NOMO-1 treated with DMSO at 0.1 percent for 48 hours (cell line): Measurements from ENCODE around the gene PHKB.
"Not testable (repeated sequence)": the region's sequence is repeated elsewhere in the genome, so short reads cannot be mapped to it uniquely, and the experiment has no call there.

Source experiments
- DNase-seq: peaks from one replicate; lab custom pipeline; 2025; ENCODE audit not compliant: unreplicated experiment; lab: John Stamatoyannopoulos, UW

PHKB gene

GRCh38 chr16:47554587-47554986 is 93.5 kb downstream of the PHKB start:
- DNase-seq, result not testable (repeated sequence)

- DNase-seq, result no peak
Observed at GRCh38 chr16:47561286-47561685, 100.2 kb downstream of the PHKB start.

DNA sequence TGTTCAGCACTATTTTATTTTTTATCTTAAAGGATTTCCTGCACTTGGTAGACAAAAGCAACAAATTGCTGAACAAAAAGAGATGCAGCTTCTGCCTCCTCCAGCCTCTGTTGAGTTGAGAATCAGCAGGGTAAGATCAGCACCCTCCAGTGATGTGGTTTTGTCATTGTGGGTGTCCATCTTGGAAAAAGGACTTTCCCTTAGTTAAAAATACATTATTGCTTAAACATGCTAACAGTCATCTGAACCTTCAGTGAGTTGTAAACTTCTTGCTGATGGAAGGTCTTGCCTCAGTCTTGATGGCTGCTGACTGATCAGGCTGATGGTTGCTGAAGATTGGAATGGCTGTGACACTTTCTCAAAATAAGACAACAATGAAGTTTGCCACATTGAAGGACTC is 101.2 kb downstream of the PHKB start:
- no peak for DNase-seq

DNA sequence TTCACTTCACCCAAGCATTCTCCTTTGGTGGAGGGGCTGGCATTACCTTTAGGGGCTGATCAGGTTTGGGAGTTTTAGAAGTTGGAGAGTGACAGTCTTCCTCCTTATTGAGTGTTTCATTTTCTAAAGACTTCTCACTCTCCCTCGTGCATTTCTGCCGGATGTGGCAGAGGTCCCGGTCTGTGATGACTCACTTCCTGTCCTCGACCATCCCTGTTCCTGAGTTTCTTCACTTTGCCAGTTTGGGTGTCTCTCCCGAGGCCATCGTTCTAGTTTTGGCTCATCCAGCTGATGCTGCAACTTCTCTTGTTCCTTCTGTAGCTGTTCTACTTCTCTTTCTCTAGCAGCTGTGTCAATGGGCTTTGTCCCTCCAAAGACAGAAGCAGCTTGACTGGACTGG is 104.3 kb downstream of the PHKB start:
- DNase-seq, result peak; percentile 93

DNA sequence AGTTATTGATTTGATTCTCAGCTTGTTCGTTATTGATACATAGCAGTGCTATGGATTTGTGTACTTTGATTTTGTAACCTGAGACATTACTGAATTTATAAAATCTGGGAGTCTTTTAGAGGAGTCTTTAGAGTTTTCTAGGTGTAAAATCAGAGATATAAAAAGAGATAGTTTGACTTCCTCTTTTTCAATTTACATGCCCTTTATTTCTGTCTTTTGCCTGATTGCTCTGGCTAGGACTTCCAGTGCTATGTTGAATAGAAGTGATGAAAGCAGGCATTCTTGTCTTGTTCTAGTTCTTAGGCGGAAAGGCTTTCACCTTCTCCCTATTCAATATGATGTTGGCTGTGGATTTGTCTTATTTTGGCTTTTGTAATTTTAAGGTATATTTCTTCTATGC is 106.2 kb downstream of the PHKB start:
- peak; percentile 15 for DNase-seq

- DNase-seq, result no peak
Observed at GRCh38 chr16:47568351-47568750, 107.2 kb downstream of the PHKB start.

- DNase-seq, result no peak
Observed at GRCh38 chr16:47571049-47571448, 109.9 kb downstream of the PHKB start.

DNA sequence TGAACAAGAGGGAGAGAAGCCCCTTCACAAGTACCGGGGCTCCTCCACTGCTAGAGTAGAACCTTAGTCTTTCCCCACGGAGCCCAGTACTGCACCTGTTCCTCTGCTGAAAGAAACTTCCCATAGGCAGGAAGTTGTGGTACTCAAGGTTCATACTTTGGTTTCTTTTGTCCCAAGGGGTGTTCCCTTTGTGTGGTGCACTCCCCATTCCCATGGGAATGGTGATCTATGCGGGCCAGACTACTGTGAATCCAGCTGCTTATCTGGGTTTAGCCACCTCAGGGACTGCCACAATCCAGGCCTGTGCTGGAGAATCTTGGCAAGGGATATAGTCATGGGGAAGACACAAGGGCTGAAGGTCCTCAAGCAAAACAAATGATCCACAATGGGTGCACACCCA is 110.6 kb downstream of the PHKB start:
- no peak for DNase-seq

DNA sequence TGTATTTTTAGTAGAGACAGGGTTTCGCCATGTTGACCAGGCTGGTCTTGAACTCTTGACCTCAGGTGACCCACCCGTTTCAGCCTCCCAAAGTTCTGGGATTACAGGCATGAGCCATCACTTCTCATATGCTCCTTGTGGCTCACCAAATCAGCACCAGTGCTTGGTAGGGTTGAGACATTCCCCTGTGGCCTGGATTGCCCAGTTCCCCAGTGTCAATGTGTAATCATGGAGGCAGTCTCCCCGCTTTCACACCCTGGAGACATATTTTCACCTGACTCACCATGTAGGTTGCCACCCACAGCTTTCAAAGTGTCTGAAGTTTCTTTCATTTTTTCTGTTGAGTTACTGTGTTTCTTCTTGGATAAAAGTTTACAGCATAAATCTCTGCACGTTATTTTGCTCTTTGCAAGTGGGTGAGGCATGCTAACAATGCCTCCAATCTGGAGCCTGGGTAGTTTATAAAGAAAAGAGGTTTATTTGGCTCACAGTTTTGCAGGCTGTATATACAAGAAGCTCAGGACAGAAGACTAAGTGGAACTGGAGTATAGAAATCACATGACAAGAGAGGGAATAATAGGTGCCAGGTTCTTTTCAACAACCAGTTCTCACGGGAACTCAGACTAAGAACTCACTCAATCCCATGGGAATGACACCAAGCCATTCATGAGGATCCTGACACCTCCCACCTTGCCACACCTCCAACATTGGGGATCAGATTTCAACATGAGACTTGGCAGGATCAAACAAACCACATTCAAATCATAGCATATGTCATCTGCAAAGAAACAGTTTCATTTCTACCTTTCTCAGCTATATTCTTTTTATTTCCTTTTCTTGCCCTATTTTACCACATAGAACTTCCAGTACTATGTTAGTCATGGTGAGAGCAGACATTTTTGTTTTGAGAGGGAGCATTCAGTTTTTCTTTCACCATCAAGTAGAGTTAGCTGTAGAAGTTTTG is 113.2 kb downstream of the PHKB start:
- no peak for DNase-seq

- no peak for DNase-seq
Observed at GRCh38 chr16:47577029-47577428, 115.9 kb downstream of the PHKB start.

- no peak for DNase-seq
Observed at GRCh38 chr16:47578033-47578432, 116.9 kb downstream of the PHKB start.

DNA sequence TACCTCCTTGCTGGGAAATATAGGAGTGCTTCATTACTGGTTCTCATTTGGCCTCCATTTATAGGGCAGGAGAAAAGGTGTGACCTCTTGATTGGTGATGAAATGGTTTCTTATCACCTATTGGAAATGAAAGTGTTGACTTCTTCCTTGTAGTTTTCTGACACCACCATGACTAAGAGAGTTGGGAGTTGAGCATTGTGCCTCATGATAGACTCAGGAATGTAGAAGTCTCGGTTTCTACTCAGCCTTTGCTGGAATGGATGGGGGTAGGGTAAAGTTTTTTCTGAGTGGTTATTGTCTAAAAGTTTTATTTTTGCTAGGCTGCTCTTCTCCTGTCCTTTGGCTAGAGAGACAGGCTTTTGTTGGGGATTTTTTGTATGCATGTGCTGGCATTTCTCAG is 117.4 kb downstream of the PHKB start:
- no peak for DNase-seq

GRCh38 chr16:47581114-47581513 is 120.0 kb downstream of the PHKB start:
- no peak for DNase-seq

- DNase-seq, result no peak
Observed at GRCh38 chr16:47584464-47585225, 123.5 kb downstream of the PHKB start.

DNA sequence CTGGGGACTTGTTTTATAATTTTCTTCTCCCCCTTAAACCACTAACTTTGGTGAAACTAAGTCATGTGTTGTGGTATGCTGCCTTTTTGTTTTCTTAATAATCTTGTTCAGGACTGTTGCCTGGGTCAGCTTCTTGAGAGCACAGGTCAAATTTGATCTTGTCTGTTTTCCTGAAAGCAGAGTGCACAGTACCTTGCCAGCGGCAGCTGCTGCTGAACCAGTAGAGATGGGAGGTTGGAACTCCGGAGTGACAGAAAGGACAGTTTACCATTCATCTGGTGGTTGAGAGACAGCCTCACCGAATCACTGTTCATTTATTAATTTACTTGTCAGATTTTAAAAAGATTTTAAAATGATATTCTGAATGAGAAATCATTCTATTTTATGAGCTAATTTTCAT is 125.0 kb downstream of the PHKB start:
- no peak for DNase-seq

GRCh38 chr16:47590472-47590871 is 129.3 kb downstream of the PHKB start:
- DNase-seq, result no peak

- DNase-seq, result no peak
Observed at GRCh38 chr16:47592232-47592631, 131.1 kb downstream of the PHKB start.

DNA sequence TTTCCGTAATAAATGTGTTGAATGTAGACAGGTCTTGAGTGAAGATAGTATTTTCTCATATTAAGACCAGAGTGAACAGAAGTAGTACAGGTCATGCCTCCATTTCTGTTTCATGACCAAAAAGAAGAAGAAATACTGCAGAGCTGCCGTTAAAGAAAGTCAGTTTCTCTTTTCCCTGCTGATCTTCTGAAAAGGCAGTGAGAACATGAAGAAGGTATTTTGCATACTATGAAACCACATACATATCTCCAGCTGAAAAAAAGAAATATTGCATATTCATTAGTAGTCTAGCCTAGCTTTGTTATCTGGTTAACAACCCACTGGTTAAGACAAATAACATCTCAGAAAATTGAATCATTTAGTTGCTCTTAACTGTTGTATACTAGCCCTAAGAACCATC is 138.4 kb downstream of the PHKB start:
- DNase-seq, result no peak

- no peak for DNase-seq
Observed at GRCh38 chr16:47600376-47600775, 139.2 kb downstream of the PHKB start.

- DNase-seq, result no peak
Observed at GRCh38 chr16:47604306-47604705, 143.2 kb downstream of the PHKB start.

DNA sequence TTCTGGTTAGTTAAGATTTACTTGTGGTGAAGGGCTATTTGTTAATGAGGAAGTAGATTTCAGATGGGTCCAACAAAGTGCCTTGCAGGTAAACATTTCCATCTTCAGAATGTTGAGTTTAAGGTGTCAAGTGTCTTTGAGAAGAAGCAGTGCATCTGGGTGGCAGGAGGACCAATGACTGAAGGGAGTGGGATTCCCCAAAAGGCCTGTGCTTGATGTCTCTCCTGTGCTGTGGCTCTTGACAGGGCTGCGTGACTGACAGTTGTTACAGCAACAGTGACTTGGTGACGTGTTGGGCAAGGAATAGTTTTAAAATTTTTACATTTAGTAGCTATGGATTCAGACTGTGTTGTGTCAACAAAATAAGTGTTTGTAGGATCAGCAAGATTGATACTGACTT is 149.9 kb downstream of the PHKB start:
- DNase-seq, result no peak

DNA sequence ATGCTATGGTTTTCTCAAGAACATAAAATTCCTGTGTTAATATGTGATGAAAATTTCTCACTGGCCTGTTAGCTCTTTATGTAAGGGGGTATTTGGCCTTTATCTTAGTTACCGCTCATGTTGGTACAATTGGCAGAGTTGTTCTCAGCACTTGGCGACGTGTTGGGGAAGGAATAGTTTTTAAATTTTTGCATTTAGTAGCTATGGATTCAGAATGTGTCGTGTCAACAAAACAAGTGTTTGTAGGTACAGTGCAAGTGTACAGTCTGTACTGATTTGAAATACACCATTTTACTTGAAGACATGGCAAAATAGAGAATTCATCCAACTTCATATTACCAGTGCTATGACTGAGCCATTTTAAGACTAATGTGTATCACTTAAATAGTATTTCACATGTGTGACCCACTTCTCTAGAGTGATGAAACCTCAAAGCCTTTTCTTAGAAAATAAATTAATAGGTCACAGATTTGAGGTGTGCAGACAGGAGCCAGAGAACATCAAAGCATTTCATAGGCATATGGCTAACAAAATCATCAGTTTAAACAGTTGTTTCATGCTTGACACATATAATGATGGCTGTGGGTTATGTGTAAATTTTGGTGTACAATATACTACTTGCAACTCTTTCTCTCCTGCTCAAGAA is 150.8 kb downstream of the PHKB start:
- DNase-seq, result no peak
